Measurements from ENCODE around the gene CD48.
A peak's percentile ranks its signal among the peaks of the same experiment; 100 is the strongest.

The CD48 gene

DNA sequence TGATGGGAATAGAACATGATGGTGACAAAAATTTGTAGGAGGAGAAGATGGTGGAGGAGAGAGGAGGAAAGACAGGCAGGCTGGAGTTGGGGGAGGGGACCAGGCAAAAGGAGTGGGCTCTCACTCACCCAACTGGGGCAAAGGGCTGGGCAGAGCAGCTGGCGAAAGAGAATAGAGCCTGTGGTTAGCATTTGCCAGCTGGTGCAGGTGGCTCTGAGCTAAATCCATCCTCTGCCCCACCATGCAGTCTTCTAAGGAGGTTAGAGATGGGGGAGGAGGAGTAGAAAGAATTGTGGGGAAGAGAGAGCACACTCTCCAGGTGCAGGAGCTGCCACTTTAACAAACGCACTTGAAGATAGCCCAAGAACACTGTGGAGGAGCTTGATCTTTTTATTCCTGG is 37.2 kb downstream of the CD48 start:
- H3K27me3 Mint-ChIP-seq: no peaks in the 10 kb centered on the region
- CTCF ChIA-PET: interaction anchor here (0.8 to 6.1 kb wide), 30 partner anchors 8 to 277 kb away, joined by 3 to 69 read pairs (median 7); partner anchors contain the start of gene SLAMF1
- H3K27ac Mint-ChIP-seq: no peak overlapping the region
- peaks cover 30% of the 10 kb centered on the region for H3K4me1 Mint-ChIP-seq
- H3K36me3 Mint-ChIP-seq: peaks cover 42% of the 10 kb centered on the region
- H3K9me3 Mint-ChIP-seq: peaks cover 3% of the 10 kb centered on the region
- H3K4me3 Mint-ChIP-seq: no peak overlapping the region
- DNase-seq: no peak

DNA sequence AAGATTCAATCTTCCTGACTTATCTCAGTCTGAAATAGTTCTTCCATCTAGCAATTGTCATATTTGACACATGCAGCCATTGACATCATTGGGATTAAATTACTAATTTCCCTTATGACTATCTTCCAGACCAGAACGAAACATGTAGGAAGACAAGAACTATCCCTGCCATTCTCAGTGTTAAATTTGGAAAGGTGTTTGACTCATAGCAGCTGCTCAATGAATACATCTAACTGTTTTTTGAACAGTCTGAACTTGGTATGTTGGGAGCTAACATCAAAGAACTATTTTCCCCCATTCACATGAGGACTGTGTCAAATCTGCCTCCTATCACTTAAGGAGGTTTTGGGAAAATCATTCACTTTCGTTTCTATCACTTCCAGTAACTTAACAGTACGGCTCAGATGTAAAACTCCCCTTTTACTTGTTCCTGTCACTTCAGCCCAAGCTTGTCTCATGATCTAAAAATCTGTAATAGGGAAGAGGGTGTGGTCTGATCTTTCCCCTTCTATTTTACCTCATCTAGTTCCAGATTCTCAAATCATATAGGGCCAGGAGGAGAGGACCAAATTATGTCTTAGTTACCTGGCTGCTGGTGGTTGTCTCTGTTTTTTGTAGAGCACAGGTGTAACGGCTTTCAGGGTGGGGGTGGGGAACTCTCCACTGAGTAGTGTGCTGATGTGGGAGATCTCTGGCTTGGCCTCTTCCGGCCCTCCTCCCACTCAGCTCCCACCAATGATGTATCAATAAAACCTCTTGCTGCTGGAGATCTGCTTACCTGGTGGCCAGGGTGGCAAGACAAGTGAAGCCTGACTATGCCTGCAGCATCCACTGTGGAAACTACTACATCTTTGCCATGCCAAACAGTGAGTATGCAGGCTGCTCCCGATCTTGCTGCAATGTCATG is 38.6 kb downstream of the CD48 start:
- Mint-ChIP-seq H3K4me3 (no peak overlapping the region), H3K36me3 (peaks cover 38% of the 10 kb centered on the region), H3K9me3 (peaks cover 5% of the 10 kb centered on the region), H3K4me1 (peaks cover 33% of the 10 kb centered on the region), H3K27me3 (no peaks in the 10 kb centered on the region), H3K27ac (no peak overlapping the region)
- CTCF ChIA-PET: interaction anchor here (0.6 to 6.1 kb wide), 19 partner anchors 8 to 278 kb away, joined by 3 to 69 read pairs (median 5); partner anchors contain the start of gene SLAMF1
- peak; percentile 52 for DNase-seq

DNA sequence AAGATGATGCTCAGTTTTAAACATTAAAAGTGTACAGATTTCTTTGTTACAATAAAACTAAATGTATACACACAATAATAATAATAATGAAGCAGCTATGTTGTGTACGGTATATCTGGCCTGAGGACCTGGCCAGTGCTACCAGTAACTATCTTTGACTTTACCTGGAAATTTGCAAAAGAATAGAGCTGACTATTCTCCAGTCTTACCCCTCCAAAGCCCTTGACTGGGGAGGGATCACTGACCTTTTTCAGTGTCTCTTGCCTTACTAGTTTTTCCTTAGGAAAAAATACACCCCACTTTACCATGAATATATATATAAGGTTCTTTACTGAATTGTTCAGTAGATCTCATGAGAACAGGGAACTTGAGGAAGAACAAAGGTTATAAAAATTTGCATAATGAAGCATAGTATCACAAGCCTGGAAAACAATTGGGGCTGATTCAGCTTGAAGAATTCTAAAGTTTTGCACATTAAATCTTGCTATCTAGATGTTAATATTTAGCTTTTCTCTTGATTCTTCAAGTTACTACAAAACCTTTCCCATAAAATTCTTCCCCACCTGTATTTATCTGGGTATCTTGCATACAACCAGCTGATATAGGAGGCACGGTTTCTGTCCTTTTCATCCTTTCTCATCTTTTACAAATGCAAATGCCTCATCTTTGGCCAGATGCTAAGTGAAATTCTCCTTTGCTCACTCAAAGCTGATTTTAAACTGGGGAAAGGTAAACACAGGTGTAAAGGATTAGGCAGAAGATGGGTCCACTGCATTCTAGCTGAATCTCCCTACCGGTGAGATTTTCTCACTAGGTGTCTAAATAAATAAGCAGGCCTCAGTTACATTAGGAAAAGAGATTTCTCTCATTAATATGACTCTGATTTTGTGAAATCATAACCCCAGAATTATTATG is 39.8 kb downstream of the CD48 start:
- H3K27ac Mint-ChIP-seq: no peak overlapping the region
- peaks cover 33% of the 10 kb centered on the region for H3K36me3 Mint-ChIP-seq
- no peaks in the 10 kb centered on the region for H3K27me3 Mint-ChIP-seq
- H3K4me3 Mint-ChIP-seq: no peak overlapping the region
- peaks cover 9% of the 10 kb centered on the region for H3K9me3 Mint-ChIP-seq
- peaks cover 35% of the 10 kb centered on the region for H3K4me1 Mint-ChIP-seq
- DNase-seq: no peak
- CTCF ChIA-PET: interaction anchor here (0.8 to 6.1 kb wide), 12 partner anchors 9 to 98 kb away, joined by 3 to 69 read pairs (median 4); partner anchors contain the start of gene SLAMF1

GRCh38 chr1:160670701-160671100 is 40.9 kb downstream of the CD48 start:
- CTCF ChIA-PET: interaction anchor here (6.1 kb wide), 1 partner anchor 51 kb away, joined by 69 read pairs; no protein-coding TSS in a partner anchor
- Mint-ChIP-seq H3K36me3 (peaks cover 30% of the 10 kb centered on the region), H3K27ac (peak overlapping the region; percentile 15), H3K4me1 (peaks cover 45% of the 10 kb centered on the region), H3K4me3 (no peak overlapping the region), H3K9me3 (peaks cover 9% of the 10 kb centered on the region), H3K27me3 (no peaks in the 10 kb centered on the region)
- DNase-seq: no peak

- no peak for DNase-seq
- no peak overlapping the region for H3K4me3 Mint-ChIP-seq
- H3K36me3 Mint-ChIP-seq: peaks cover 30% of the 10 kb centered on the region
- no peak overlapping the region for H3K27ac Mint-ChIP-seq
- H3K27me3 Mint-ChIP-seq: no peaks in the 10 kb centered on the region
- peaks cover 9% of the 10 kb centered on the region for H3K9me3 Mint-ChIP-seq
- peaks cover 54% of the 10 kb centered on the region for H3K4me1 Mint-ChIP-seq
- CTCF ChIA-PET: no interaction called here
These were observed 41.8 kb downstream of the CD48 start for GRCh38 chr1:160669802-160670201.

DNA sequence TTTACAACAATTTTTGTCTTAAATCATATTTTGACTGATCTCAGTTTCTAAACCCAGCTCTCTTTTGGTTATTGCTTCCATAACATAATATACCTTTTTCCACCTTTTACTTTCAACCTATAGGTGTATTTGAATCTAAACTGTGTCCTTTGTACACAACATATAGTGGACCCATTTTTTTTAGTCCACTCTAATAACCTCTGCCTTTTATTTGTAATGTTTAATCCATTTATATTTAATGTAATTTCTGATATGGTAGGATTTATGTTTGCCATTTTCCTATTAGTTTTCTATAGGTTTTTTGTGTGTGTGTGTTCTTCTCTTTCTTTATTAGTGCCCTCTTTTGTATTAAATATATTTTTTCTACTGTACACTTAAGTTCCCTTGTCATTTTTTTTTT is 42.3 kb downstream of the CD48 start:
- Mint-ChIP-seq H3K27ac (no peak overlapping the region), H3K27me3 (no peaks in the 10 kb centered on the region), H3K4me3 (no peak overlapping the region), H3K36me3 (peaks cover 30% of the 10 kb centered on the region), H3K9me3 (peaks cover 9% of the 10 kb centered on the region), H3K4me1 (peaks cover 59% of the 10 kb centered on the region)
- no peak for DNase-seq
- CTCF ChIA-PET: no interaction called here

DNA sequence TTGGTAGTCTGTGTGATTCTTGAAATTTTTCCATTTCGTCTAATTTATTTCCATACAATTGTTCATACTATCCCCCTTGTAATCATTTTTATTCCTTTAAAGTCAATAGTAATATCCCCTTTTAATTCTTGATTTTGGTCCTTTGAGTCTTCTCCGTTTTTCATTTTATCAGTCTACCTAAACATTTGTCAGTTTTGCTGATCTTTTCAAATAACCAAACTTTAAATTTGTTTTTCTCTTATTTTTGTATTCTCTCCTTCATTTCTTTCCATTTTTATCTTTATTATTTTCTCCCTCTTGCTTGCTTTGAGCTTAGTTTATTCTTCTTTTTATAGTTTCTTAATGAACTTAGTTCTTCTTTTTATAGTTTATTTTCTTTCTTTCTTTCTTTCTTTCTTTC is 43.7 kb downstream of the CD48 start:
- H3K4me3 Mint-ChIP-seq: no peak overlapping the region

GRCh38 chr1:160666079-160666442 is 45.6 kb downstream of the CD48 start:
- Mint-ChIP-seq H3K9me3 (peaks cover 9% of the 10 kb centered on the region), H3K36me3 (peaks cover 36% of the 10 kb centered on the region), H3K27me3 (no peaks in the 10 kb centered on the region), H3K4me1 (peaks cover 85% of the 10 kb centered on the region), H3K4me3 (peak overlapping the region; percentile 51), H3K27ac (peak overlapping the region; percentile 92)
- CTCF ChIA-PET: interaction anchor here (1.1 kb wide), 1 partner anchor 39 kb away, joined by 3 read pairs; no protein-coding TSS in a partner anchor
- no peak for DNase-seq

More for the DNA sequence above, 43.7 kb downstream of the CD48 start:
- Mint-ChIP-seq H3K9me3 (peaks cover 9% of the 10 kb centered on the region), H3K36me3 (peaks cover 32% of the 10 kb centered on the region), H3K27ac (no peak overlapping the region), H3K4me1 (peaks cover 73% of the 10 kb centered on the region), H3K27me3 (no peaks in the 10 kb centered on the region)
- CTCF ChIA-PET: interaction anchor here (0.8 kb wide), 1 partner anchor 13 kb away, joined by 3 read pairs; no protein-coding TSS in a partner anchor
- DNase-seq: no peak

GRCh38 chr1:160665330-160666078 is 46.1 kb downstream of the CD48 start:
- peak; percentile 51 for DNase-seq
- Mint-ChIP-seq H3K9me3 (peaks cover 12% of the 10 kb centered on the region), H3K36me3 (peaks cover 32% of the 10 kb centered on the region), H3K27me3 (no peaks in the 10 kb centered on the region), H3K27ac (peak overlapping the region; percentile 92), H3K4me1 (peaks cover 80% of the 10 kb centered on the region), H3K4me3 (peak overlapping the region; percentile 51)
- CTCF ChIA-PET: interaction anchor here (1.0 to 1.5 kb wide), 4 partner anchors 10 to 43 kb away, joined by 3 to 15 read pairs (median 4); partner anchors contain the start of gene SLAMF1

DNA sequence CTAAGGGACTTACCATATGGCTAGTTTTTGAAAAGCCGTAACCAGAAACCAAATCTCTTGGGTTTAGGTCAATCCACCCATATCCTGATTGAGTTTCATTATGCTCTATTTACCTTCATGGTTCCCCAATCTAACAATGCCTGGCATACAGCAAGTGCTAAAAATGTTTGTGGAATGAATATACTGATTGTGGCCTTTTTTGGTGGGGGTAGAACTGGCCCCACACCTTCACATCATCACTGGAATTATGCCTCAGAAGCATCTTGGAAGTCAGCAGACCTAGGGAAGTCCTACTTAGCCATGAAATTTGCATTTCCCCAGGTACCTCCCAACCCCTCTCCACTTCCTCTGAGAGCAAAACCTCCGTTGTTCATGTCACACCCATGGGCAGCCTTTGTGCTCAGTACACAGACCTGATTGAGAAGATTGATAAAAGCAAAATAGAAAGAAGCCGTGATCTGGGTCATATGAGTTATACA is 47.0 kb downstream of the CD48 start:
- DNase-seq: peak; percentile 68
- peaks cover 75% of the 10 kb centered on the region for H3K4me1 Mint-ChIP-seq
- CTCF ChIA-PET: interaction anchor here (1.0 to 1.5 kb wide), 4 partner anchors 11 to 42 kb away, joined by 3 to 15 read pairs (median 4); partner anchors contain the start of gene SLAMF1
- no peaks in the 10 kb centered on the region for H3K27me3 Mint-ChIP-seq
- peak overlapping the region; percentile 92 for H3K27ac Mint-ChIP-seq
- H3K36me3 Mint-ChIP-seq: peaks cover 34% of the 10 kb centered on the region
- H3K4me3 Mint-ChIP-seq: peak overlapping the region; percentile 51
- H3K9me3 Mint-ChIP-seq: peaks cover 17% of the 10 kb centered on the region

- Mint-ChIP-seq H3K4me1 (peaks cover 79% of the 10 kb centered on the region), H3K36me3 (peaks cover 31% of the 10 kb centered on the region), H3K4me3 (no peak overlapping the region), H3K27ac (peak overlapping the region; percentile 79), H3K27me3 (no peaks in the 10 kb centered on the region), H3K9me3 (peaks cover 17% of the 10 kb centered on the region)
- CTCF ChIA-PET: interaction anchor here (0.7 to 2.4 kb wide), 3 partner anchors 9 to 251 kb away, joined by 3 to 11 read pairs (median 4); no protein-coding TSS in a partner anchor
- no peak for DNase-seq
These were observed 48.7 kb downstream of the CD48 start for GRCh38 chr1:160662910-160663309.

DNA sequence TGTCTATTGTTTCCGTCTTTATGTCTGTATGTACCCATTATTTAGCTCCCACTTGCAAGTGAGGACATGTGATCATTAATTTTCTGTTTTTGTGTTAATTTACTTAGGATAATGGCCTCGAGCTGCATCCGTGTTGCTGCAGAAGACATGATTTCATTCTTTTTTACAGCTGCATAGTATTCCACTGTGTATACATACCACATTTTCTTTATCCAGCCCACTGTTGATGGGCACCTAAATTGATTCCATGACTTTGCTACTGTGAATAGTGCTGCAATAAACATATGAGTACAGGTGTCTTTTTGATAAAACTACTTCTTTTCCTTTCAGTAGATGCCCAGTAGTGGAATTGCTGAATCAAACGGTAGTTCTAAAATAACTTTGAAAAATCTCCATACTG is 52.1 kb downstream of the CD48 start:
- CTCF ChIA-PET: interaction anchor here (1.7 kb wide), 1 partner anchor 16 kb away, joined by 6 read pairs; no protein-coding TSS in a partner anchor
- peaks cover 24% of the 10 kb centered on the region for H3K36me3 Mint-ChIP-seq
- peaks cover 66% of the 10 kb centered on the region for H3K4me1 Mint-ChIP-seq
- H3K27ac Mint-ChIP-seq: no peak overlapping the region
- H3K27me3 Mint-ChIP-seq: no peaks in the 10 kb centered on the region
- H3K4me3 Mint-ChIP-seq: no peak overlapping the region
- H3K9me3 Mint-ChIP-seq: peaks cover 14% of the 10 kb centered on the region
- DNase-seq: no peak

DNA sequence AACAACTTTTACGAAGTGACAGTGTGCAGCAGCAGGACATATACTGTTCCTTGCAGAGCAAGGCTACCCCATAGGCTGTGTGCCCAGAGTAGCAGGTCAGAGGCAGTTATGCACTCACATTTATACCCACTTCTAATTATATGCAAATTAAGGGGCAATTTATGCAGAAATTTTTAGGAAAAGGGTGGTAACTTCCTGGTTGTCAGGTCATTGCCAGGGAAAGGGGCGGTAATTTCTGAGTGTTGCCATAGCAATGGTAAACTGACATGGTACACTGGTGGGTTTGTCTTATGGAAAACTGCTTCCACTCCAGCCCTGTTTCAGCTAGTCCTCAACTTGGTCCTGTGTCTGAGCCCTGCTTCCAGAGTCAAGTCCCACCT is 52.8 kb downstream of the CD48 start:
- H3K27me3 Mint-ChIP-seq: no peaks in the 10 kb centered on the region
- no peak overlapping the region for H3K4me3 Mint-ChIP-seq
- peaks cover 22% of the 10 kb centered on the region for H3K36me3 Mint-ChIP-seq
- peaks cover 14% of the 10 kb centered on the region for H3K9me3 Mint-ChIP-seq
- H3K27ac Mint-ChIP-seq: no peak overlapping the region
- CTCF ChIA-PET: interaction anchor here (1.7 kb wide), 1 partner anchor 16 kb away, joined by 6 read pairs; no protein-coding TSS in a partner anchor
- DNase-seq: no peak
- peaks cover 65% of the 10 kb centered on the region for H3K4me1 Mint-ChIP-seq
